GM23248 (cell line): Measurements from ENCODE around the gene ZNF563. TPM values are rescaled to one million over a fixed set of nuclear protein-coding genes. Genes with fewer than 3 reads are reported as not detected.

Experiments
- DNase-seq: peaks from one replicate; pipeline ENCODE4 v3.0.0-alpha.2; 2015
- H2AFZ ChIP-seq: fragments of 200-600 bp; sonication (generic); 2 replicates; pipeline ENCODE4 v1.6.1; 2016; ENCODE audit warnings: antibody characterized with exemption
- H3F3A ChIP-seq: fragments of 200-600 bp; sonication (generic); 2 replicates; pipeline ENCODE4 v1.6.1; 2016; ENCODE audit warnings: mild to moderate bottlenecking, antibody characterized with exemption, mixed run types; ENCODE audit not compliant: insufficient read depth
- H3K27ac ChIP-seq: fragments of 200-600 bp; sonication (generic); 2 replicates; pipeline ENCODE4 v1.5.1; 2016; ENCODE audit warnings: mild to moderate bottlenecking
- H3K27me3 ChIP-seq: fragments of 200-600 bp; sonication (generic); replicated peaks from 2 replicates; pipeline ENCODE4 v1.6.1; 2016; ENCODE audit warnings: mild to moderate bottlenecking; ENCODE audit not compliant: insufficient read depth
- H3K36me3 ChIP-seq: fragments of 200-600 bp; sonication (generic); 2 replicates; pipeline ENCODE4 v1.6.1; 2016; ENCODE audit warnings: low read depth, mild to moderate bottlenecking
- H3K4me1 ChIP-seq: fragments of 200-600 bp; sonication (generic); 2 replicates; pipeline ENCODE4 v1.6.1; 2016; ENCODE audit warnings: mild to moderate bottlenecking; ENCODE audit not compliant: insufficient read depth
- H3K4me2 ChIP-seq: fragments of 200-600 bp; sonication (generic); one replicate; pipeline ENCODE4 v1.6.1; 2016; ENCODE audit warnings: mild to moderate bottlenecking; ENCODE audit not compliant: unreplicated experiment
- H3K4me3 ChIP-seq: fragments of 200-600 bp; sonication (generic); 2 replicates; pipeline ENCODE4 v1.5.1; 2016; ENCODE audit warnings: mild to moderate bottlenecking
- H3K79me2 ChIP-seq: fragments of 200-600 bp; sonication (generic); 2 replicates; pipeline ENCODE4 v1.6.1; 2016; ENCODE audit warnings: mild to moderate bottlenecking; ENCODE audit not compliant: insufficient read depth
- H3K9ac ChIP-seq: fragments of 200-600 bp; sonication (generic); 2 replicates; pipeline ENCODE4 v1.6.1; 2016; ENCODE audit warnings: mild to moderate bottlenecking
- H3K9me2 ChIP-seq: fragments of 200-600 bp; sonication (generic); 2 replicates; pipeline ENCODE4 v1.6.1; 2016; ENCODE audit warnings: mixed run types, mild to moderate bottlenecking, moderate library complexity; ENCODE audit not compliant: insufficient read depth
- H3K9me3 ChIP-seq: fragments of 200-600 bp; sonication (generic); one replicate; pipeline ENCODE4 v1.6.1; 2017; ENCODE audit warnings: low read depth
- H4K20me1 ChIP-seq: fragments of 200-600 bp; sonication (generic); 2 replicates; pipeline ENCODE4 v1.6.0; 2016; ENCODE audit not compliant: insufficient read depth
- EZH2 ChIP-seq: fragments of 200-600 bp; sonication (generic); IDR thresholded peaks from 2 replicates; pipeline ENCODE4 v1.6.1; 2018; ENCODE audit warnings: antibody characterized with exemption, mild to moderate bottlenecking; ENCODE audit not compliant: insufficient read depth, poor library complexity, severe bottlenecking
- EZH2phosphoT487 ChIP-seq: fragments of 200-600 bp; sonication (generic); IDR thresholded peaks from 2 replicates; pipeline ENCODE4 v1.6.1; 2018; ENCODE audit warnings: antibody characterized with exemption, moderate library complexity, mild to moderate bottlenecking, low read depth; ENCODE audit not compliant: insufficient read depth
- WGBS, 2 experiments: methylation state at CpG; one replicate each; pipeline ENCODE4 v1.1.6; 2015 to 2017; ENCODE audit warnings: low lambda C conversion rate in 2 of 2, low coverage in 1 of 2; ENCODE audit errors: missing lambda C conversion rate in 2 of 2; 5-methylcytosine and 5-hydroxymethylcytosine counted together
- in situ Hi-C: fragments of 300-500 bp; cut with MboI; formaldehyde crosslinking; loops from 2 replicates; pipeline ENCODE4 v1.15.0; 2020
- polyA plus RNA-seq: library from polyadenylated mRNA; unstranded; fragments of >200 nt; fragmentation: Nextera tagmentation; extraction: Ambion mirVana; gene quantifications from 2 replicates; pipeline ENCODE4 v1.2.1, GENCODE V29; 2016
- total RNA-seq: library from RNA; depleted of rRNA; stranded (reverse); fragments of >200 nt; shearing (Covaris generic); gene quantifications from 2 replicates; pipeline ENCODE4 v1.2.3, GENCODE V29; 2014; rRNA removed

The ZNF563 gene
- total RNA-seq (1.8 and 16.4 TPM in 2 replicates), polyA plus RNA-seq (2.6 and 2.8 TPM in 2 replicates)

- WGBS, 2 experiments: 1 to 2% methylated on average over 48 to 55 of the region's 55 CpGs
Observed at GRCh38 chr19:12333162-12334159, at the start of gene ZNF563. TSS of gene ZNF563 (minus strand) at chr19:12333633. CDS start at chr19:12333482, 151 bp downstream.

GRCh38 chr19:12380444-12380737, 47.0 kb upstream of the ZNF563 start:
- Histone ChIP-seq H3F3A (no peaks in the 10 kb centered on the region), H3K27ac (no peak overlapping the region), H3K9me2 (no peaks in the 10 kb centered on the region), H3K9me3 (peaks cover 3% of the 10 kb centered on the region), H3K4me2 (no peak overlapping the region), H2AFZ (no peak overlapping the region), H3K36me3 (peaks cover 8% of the 10 kb centered on the region; the same call in 1 of the 2 replicates), H3K4me1 (no peaks in the 10 kb centered on the region), H4K20me1 (no peaks in the 10 kb centered on the region), H3K4me3 (no peak overlapping the region), H3K27me3 (no peaks in the 10 kb centered on the region), H3K9ac (no peak overlapping the region), H3K79me2 (no peaks in the 10 kb centered on the region)
- DNase-seq: no peak
- TF ChIP-seq EZH2 (no peak), EZH2phosphoT487 (no peak)
- in situ Hi-C loops: no loop called here
- WGBS, 2 experiments: 62 to 64% methylated on average over 2 of the region's 2 CpGs

More at GRCh38 chr19:12333162-12334159, at the start of gene ZNF563:
- peak within 1 kb of the TSS; percentile 75 for H3K27ac ChIP-seq
- H3K9me2 ChIP-seq: no peaks in the 10 kb centered on the region
- no peaks in the 10 kb centered on the region for H3K36me3 ChIP-seq
- H3K4me2 ChIP-seq: peak within 1 kb of the TSS; percentile 86
- H3K27me3 ChIP-seq: no peaks in the 10 kb centered on the region
- no peaks in the 10 kb centered on the region for H4K20me1 ChIP-seq
- H3K9me3 ChIP-seq: no peaks in the 10 kb centered on the region
- peaks cover 39% of the 10 kb centered on the region for H3K79me2 ChIP-seq
- H3K4me1 ChIP-seq: no peaks in the 10 kb centered on the region
- peaks cover 8% of the 10 kb centered on the region; the same call in 1 of the 2 replicates for H3F3A ChIP-seq
- TF ChIP-seq EZH2phosphoT487: no peak
- TF ChIP-seq EZH2: no peak
- in situ Hi-C loops: no loop called here
- DNase-seq: peak; percentile 97
- peak within 1 kb of the TSS; percentile 90 for H3K9ac ChIP-seq
- peak within 1 kb of the TSS; percentile 93 for H2AFZ ChIP-seq
- peak within 1 kb of the TSS; percentile 82 for H3K4me3 ChIP-seq

- Histone ChIP-seq H3K4me1 (no peaks in the 10 kb centered on the region), H3K9me3 (peaks cover 3% of the 10 kb centered on the region), H3K9me2 (no peaks in the 10 kb centered on the region), H3K27ac (no peak overlapping the region), H3K4me2 (no peak overlapping the region), H3K9ac (no peak overlapping the region), H3F3A (no peaks in the 10 kb centered on the region), H2AFZ (no peak overlapping the region), H3K79me2 (no peaks in the 10 kb centered on the region), H3K36me3 (peaks cover 8% of the 10 kb centered on the region; the same call in 1 of the 2 replicates), H3K4me3 (no peak overlapping the region), H3K27me3 (no peaks in the 10 kb centered on the region), H4K20me1 (no peaks in the 10 kb centered on the region)
- in situ Hi-C loops: no loop called here
- TF ChIP-seq EZH2 (no peak), EZH2phosphoT487 (no peak)
- 78 to 79% methylated on average over 5 of the region's 5 CpGs for WGBS, 2 experiments
- no peak for DNase-seq
Observed at GRCh38 chr19:12379732-12380443, 46.5 kb upstream of the ZNF563 start.

DNA sequence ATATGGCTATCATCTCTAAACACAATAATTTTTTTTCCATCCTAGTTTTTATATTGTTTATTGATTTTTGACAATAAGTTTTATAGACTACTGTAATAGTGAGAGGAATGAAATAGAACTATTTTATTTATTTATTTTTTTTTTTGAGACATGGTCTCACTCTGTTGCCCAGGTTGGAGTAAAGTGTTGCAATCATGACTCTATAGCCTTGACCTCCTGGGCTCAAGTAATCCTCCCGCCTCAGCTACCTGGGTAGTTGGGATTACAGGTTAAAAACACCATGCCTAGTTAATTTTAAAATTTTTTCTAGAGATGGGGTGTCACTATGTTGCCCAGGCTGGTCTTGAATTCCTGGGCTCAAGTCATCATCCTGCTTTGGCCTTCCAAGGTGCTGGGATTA, 40.6 kb upstream of the ZNF563 start:
- Histone ChIP-seq H3K27ac (no peak overlapping the region), H3K9me2 (no peaks in the 10 kb centered on the region), H3K9ac (no peak overlapping the region), H3K4me3 (no peak overlapping the region), H3K9me3 (peaks cover 3% of the 10 kb centered on the region), H3K4me1 (no peaks in the 10 kb centered on the region), H2AFZ (no peak overlapping the region), H4K20me1 (no peaks in the 10 kb centered on the region), H3F3A (no peaks in the 10 kb centered on the region), H3K4me2 (no peak overlapping the region), H3K79me2 (no peaks in the 10 kb centered on the region), H3K27me3 (no peaks in the 10 kb centered on the region), H3K36me3 (no peaks in the 10 kb centered on the region)
- no peak for DNase-seq
- 36 to 47% methylated on average over 1 of the region's 1 CpG for WGBS, 2 experiments
- TF ChIP-seq EZH2phosphoT487 (no peak), EZH2 (no peak)
- in situ Hi-C loops: no loop called here
